ENCODE measurements around the gene APOD. TPM values are rescaled to one million over a fixed set of nuclear protein-coding genes. Genes with fewer than 3 reads are reported as not detected.
"Not testable (repeated sequence)": the region's sequence is repeated elsewhere in the genome, so short reads cannot be mapped to it uniquely, and the experiment has no call there.

Gene APOD
- total RNA-seq, result not detected

GRCh38 chr3:195583831-195584542, at the start of gene APOD:
APOD (minus strand) TSS chr3:195583940; CDS start chr3:195579461, 4,479 bp downstream.
- no peak for DNase-seq (ENCODE audit: low read depth in 2 of 3, low spot score in 2 of 3)

- not testable (repeated sequence) for DNase-seq (ENCODE audit: low read depth in 2 of 3, low spot score in 2 of 3)
Observed at GRCh38 chr3:195633351-195633750, 49.6 kb upstream of the APOD start.

GRCh38 chr3:195632501-195633185, 48.9 kb upstream of the APOD start:
- not testable (repeated sequence) for DNase-seq (ENCODE audit: low read depth in 2 of 3, low spot score in 2 of 3)

GRCh38 chr3:195632046-195632445, 48.3 kb upstream of the APOD start:
- not testable (repeated sequence) for DNase-seq (ENCODE audit: low read depth in 2 of 3, low spot score in 2 of 3)

- not testable (repeated sequence) for DNase-seq (ENCODE audit: low read depth in 2 of 3, low spot score in 2 of 3)
Observed at GRCh38 chr3:195630938-195631495, 47.3 kb upstream of the APOD start.

GRCh38 chr3:195630086-195630917, 46.6 kb upstream of the APOD start:
- DNase-seq (ENCODE audit: low read depth in 2 of 3, low spot score in 2 of 3), result not testable (repeated sequence)

- not testable (repeated sequence) for DNase-seq (ENCODE audit: low read depth in 2 of 3, low spot score in 2 of 3)
Observed at GRCh38 chr3:195629682-195630081, 45.9 kb upstream of the APOD start.

GRCh38 chr3:195628386-195628920, 44.7 kb upstream of the APOD start:
- not testable (repeated sequence) for DNase-seq (ENCODE audit: low read depth in 2 of 3, low spot score in 2 of 3)

GRCh38 chr3:195627515-195628385, 44.0 kb upstream of the APOD start:
- DNase-seq (ENCODE audit: low read depth in 2 of 3, low spot score in 2 of 3), result not testable (repeated sequence)

- DNase-seq (ENCODE audit: low read depth in 2 of 3, low spot score in 2 of 3), result not testable (repeated sequence)
Observed at GRCh38 chr3:195624603-195625560, 41.1 kb upstream of the APOD start.

GRCh38 chr3:195624171-195624570, 40.4 kb upstream of the APOD start:
- DNase-seq (ENCODE audit: low read depth in 2 of 3, low spot score in 2 of 3), result not testable (repeated sequence)

- not testable (repeated sequence) for DNase-seq (ENCODE audit: low read depth in 2 of 3, low spot score in 2 of 3)
Observed at GRCh38 chr3:195623217-195623965, 39.7 kb upstream of the APOD start.

- not testable (repeated sequence) for DNase-seq (ENCODE audit: low read depth in 2 of 3, low spot score in 2 of 3)
Observed at GRCh38 chr3:195622523-195623170, 38.9 kb upstream of the APOD start.

- not testable (repeated sequence) for DNase-seq (ENCODE audit: low read depth in 2 of 3, low spot score in 2 of 3)
Observed at GRCh38 chr3:195622012-195622411, 38.3 kb upstream of the APOD start.

GRCh38 chr3:195621095-195621494, 37.4 kb upstream of the APOD start:
- DNase-seq (ENCODE audit: low read depth in 2 of 3, low spot score in 2 of 3), result not testable (repeated sequence)

- DNase-seq (ENCODE audit: low read depth in 2 of 3, low spot score in 2 of 3), result not testable (repeated sequence)
Observed at GRCh38 chr3:195620476-195620875, 36.7 kb upstream of the APOD start.

Measured in hematopoietic multipotent progenitor cell (in vitro differentiated cells).